HepG2 (cell line): ENCODE results near the gene TOR4A. TPM values are rescaled to one million over a fixed set of nuclear protein-coding genes. Genes with fewer than 3 reads are reported as not detected.
A peak's percentile ranks its signal among the peaks of the same experiment; 100 is the strongest.

Experiments
- DDIT3 ChIP-seq: sonication (generic); formaldehyde crosslinking; IDR thresholded peaks from 2 replicates; pipeline ENCODE4 v1.4.0; 2020; ENCODE audit warnings: mild to moderate bottlenecking, missing genetic modification reagents
- ERF ChIP-seq: IDR thresholded peaks from 2 replicates; pipeline ENCODE4 v1.6.1; 2018; ENCODE audit warnings: missing biosample characterization, missing genetic modification reagents
- GLI4 ChIP-seq: sonication (generic); formaldehyde crosslinking; IDR thresholded peaks from 2 replicates; pipeline ENCODE4 v1.5.1; 2020; ENCODE audit warnings: missing genetic modification reagents, mild to moderate bottlenecking, moderate library complexity, borderline replicate concordance
- HNRNPLL ChIP-seq: fragments of 200-400 bp; formaldehyde crosslinking; IDR thresholded peaks from 2 replicates; pipeline ENCODE4 v1.6.1; 2017; ENCODE audit warnings: mild to moderate bottlenecking, low read depth, low read length; ENCODE audit not compliant: poor library complexity, severe bottlenecking
- IRF1 ChIP-seq: sonication (generic); formaldehyde crosslinking; IDR thresholded peaks from 2 replicates; pipeline ENCODE4 v1.4.0; 2020; ENCODE audit warnings: low read depth, mild to moderate bottlenecking, missing genetic modification reagents
- KAT8 ChIP-seq: IDR thresholded peaks from 2 replicates; pipeline ENCODE4 v1.6.1; 2016; ENCODE audit warnings: missing genetic modification reagents, missing compliant biosample characterization
- PAXIP1 ChIP-seq: sonication (generic); formaldehyde crosslinking; conservative IDR thresholded peaks from 2 replicates; pipeline ENCODE4 v1.4.0; 2020; ENCODE audit warnings: mild to moderate bottlenecking, missing genetic modification reagents, moderate library complexity
- RFX1 ChIP-seq: fragments of 450-650 bp; IDR thresholded peaks from 2 replicates; pipeline ENCODE4 v1.6.1; 2017
- TCF7L2 ChIP-seq: IDR thresholded peaks from 2 replicates; pipeline ENCODE4 v1.6.1; 2011; ENCODE audit warnings: mild to moderate bottlenecking, low read depth, low read length, moderate library complexity
- TRAFD1 ChIP-seq: sonication (generic); formaldehyde crosslinking; IDR thresholded peaks from 2 replicates; pipeline ENCODE4 v1.5.1; 2020; ENCODE audit warnings: missing genetic modification reagents, mild to moderate bottlenecking, borderline replicate concordance
- U2AF2 ChIP-seq: fragments of 200-400 bp; formaldehyde crosslinking; IDR thresholded peaks from 2 replicates; pipeline ENCODE4 v1.6.1; 2017; ENCODE audit warnings: low read depth, mild to moderate bottlenecking, low read length
- ZNF24 ChIP-seq: fragments of 450-650 bp; IDR thresholded peaks from 2 replicates; pipeline ENCODE4 v1.6.1; 2017; ENCODE audit warnings: antibody characterized with exemption, mild to moderate bottlenecking
- ZNF761 ChIP-seq: sonication (generic); formaldehyde crosslinking; conservative IDR thresholded peaks from 2 replicates; pipeline ENCODE4 v1.4.0; 2020; ENCODE audit warnings: mild to moderate bottlenecking, missing genetic modification reagents
- ZNF776 ChIP-seq: sonication (generic); formaldehyde crosslinking; IDR thresholded peaks from 2 replicates; pipeline ENCODE4 v1.4.0; 2020; ENCODE audit warnings: mild to moderate bottlenecking, missing genetic modification reagents
- ZNF839 ChIP-seq: sonication (generic); formaldehyde crosslinking; IDR thresholded peaks from 2 replicates; pipeline ENCODE4 v1.4.0; 2020; ENCODE audit warnings: missing genetic modification reagents, mild to moderate bottlenecking, borderline replicate concordance
- polyA plus RNA-seq, 8 experiments: library from polyadenylated mRNA; depleted of rRNA in 3 of 8; stranded (reverse) in 7 of 8; unstranded in 1 of 8; fragments of >200 nt; fragmentation: Illumina TruSeq in 4 of 8; extraction: Trizol in 4 of 8; gene quantifications; 2 replicates each; pipeline versions ENCODE4 v1.2.1 to v1.2.3, GENCODE V29; 2011 to 2016; ENCODE audit warnings: low read depth in 4 of 8, missing spikeins in 1 of 8, mixed read lengths in 1 of 8; ENCODE audit not compliant: insufficient read depth in 1 of 8
- total RNA-seq, 5 experiments: library from RNA; depleted of rRNA; stranded (reverse); fragments of >200 nt; fragmentation: Illumina TruSeq; extraction: Trizol; gene quantifications; 2 replicates each; pipeline ENCODE4 v1.2.3, GENCODE V29; 2016; ENCODE audit warnings: low read depth in 1 of 5
- TF ChIP-seq, protein P1 (sequence below): sonication (generic); formaldehyde crosslinking; IDR thresholded peaks from 2 replicates; pipeline ENCODE4 v1.5.1; 2020; ENCODE audit warnings: missing genetic modification reagents, mild to moderate bottlenecking, borderline replicate concordance
- TF ChIP-seq, protein P2 (sequence below): IDR thresholded peaks from 2 replicates; pipeline ENCODE4 v1.6.1; 2016; ENCODE audit warnings: low read depth, borderline replicate concordance
- TF ChIP-seq, protein P3 (sequence below): IDR thresholded peaks from 2 replicates; pipeline ENCODE4 v1.6.1; 2016; ENCODE audit warnings: control low read depth

The TOR4A gene
- total and polyA plus RNA-seq, 2 of the 13 experiments (the other 11 are each of a cell fraction or from before 2014, with no cell fraction given), result 11.1 to 14.2 TPM

GRCh38 chr9:137235424-137236237 is 41.9 kb upstream of the TOR4A start (continued):
- TF ChIP-seq, protein P1, sequence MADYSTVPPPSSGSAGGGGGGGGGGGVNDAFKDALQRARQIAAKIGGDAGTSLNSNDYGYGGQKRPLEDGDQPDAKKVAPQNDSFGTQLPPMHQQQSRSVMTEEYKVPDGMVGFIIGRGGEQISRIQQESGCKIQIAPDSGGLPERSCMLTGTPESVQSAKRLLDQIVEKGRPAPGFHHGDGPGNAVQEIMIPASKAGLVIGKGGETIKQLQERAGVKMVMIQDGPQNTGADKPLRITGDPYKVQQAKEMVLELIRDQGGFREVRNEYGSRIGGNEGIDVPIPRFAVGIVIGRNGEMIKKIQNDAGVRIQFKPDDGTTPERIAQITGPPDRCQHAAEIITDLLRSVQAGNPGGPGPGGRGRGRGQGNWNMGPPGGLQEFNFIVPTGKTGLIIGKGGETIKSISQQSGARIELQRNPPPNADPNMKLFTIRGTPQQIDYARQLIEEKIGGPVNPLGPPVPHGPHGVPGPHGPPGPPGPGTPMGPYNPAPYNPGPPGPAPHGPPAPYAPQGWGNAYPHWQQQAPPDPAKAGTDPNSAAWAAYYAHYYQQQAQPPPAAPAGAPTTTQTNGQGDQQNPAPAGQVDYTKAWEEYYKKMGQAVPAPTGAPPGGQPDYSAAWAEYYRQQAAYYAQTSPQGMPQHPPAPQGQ (CRISPR knock-in tag), result no peak
- TF ChIP-seq ZNF839 (CRISPR knock-in tag) (no peak), KAT8 (CRISPR knock-in tag) (no peak), ZNF761 (CRISPR knock-in tag) (no peak), ERF (peak; percentile 48; the same call in 1 of the 2 replicates), ZNF24 (no peak), ZNF776 (CRISPR knock-in tag) (peak; percentile 30), RFX1 (no peak), TCF7L2 (no peak), IRF1 (no peak), DDIT3 (CRISPR knock-in tag) (no peak), U2AF2 (no peak), PAXIP1 (CRISPR knock-in tag) (peak; percentile 28; the same call in 1 of the 2 replicates), GLI4 (CRISPR knock-in tag) (no peak), HNRNPLL (no peak), TRAFD1 (CRISPR knock-in tag) (no peak)
- TF ChIP-seq, protein P2, sequence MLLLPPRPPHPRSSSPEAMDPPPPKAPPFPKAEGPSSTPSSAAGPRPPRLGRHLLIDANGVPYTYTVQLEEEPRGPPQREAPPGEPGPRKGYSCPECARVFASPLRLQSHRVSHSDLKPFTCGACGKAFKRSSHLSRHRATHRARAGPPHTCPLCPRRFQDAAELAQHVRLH, result peak; percentile 72; the same call in 1 of the 2 replicates
- TF ChIP-seq, protein P3, sequence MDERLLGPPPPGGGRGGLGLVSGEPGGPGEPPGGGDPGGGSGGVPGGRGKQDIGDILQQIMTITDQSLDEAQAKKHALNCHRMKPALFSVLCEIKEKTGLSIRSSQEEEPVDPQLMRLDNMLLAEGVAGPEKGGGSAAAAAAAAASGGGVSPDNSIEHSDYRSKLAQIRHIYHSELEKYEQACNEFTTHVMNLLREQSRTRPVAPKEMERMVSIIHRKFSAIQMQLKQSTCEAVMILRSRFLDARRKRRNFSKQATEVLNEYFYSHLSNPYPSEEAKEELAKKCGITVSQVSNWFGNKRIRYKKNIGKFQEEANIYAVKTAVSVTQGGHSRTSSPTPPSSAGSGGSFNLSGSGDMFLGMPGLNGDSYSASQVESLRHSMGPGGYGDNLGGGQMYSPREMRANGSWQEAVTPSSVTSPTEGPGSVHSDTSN, result no peak
